Mucosa of descending colon (tissue), 3 donors: ENCODE measurements around the gene CCDC195. TPM values are rescaled to one million over a fixed set of nuclear protein-coding genes. Genes with fewer than 3 reads are reported as not detected.

Experiments used
- ATAC-seq: fragments of 200-7000 bp; cut with Tn5 transposase; one replicate; pipeline ENCODE4 v1.9.1; 2020; ENCODE audit warnings: mild to moderate bottlenecking, moderate library complexity
- DNase-seq, 3 donors: peaks; one replicate each; pipeline ENCODE4 v3.0.0-alpha.2; 2020
- H3K36me3 ChIP-seq: fragments of 200-600 bp; one replicate; pipeline ENCODE4 v1.8.0; 2021; ENCODE audit warnings: low read depth, mild to moderate bottlenecking
- H3K4me1 ChIP-seq: fragments of 200-600 bp; one replicate; pipeline ENCODE4 v1.8.0; 2021; ENCODE audit warnings: low read depth, mild to moderate bottlenecking
- H3K4me3 ChIP-seq: fragments of 200-600 bp; one replicate; pipeline ENCODE4 v1.8.0; 2021; ENCODE audit warnings: mild to moderate bottlenecking
- H3K9me3 ChIP-seq: fragments of 200-600 bp; one replicate; pipeline ENCODE4 v1.8.0; 2021; ENCODE audit warnings: mild to moderate bottlenecking
- intact Hi-C, 2 donors: fragments of 100-400 bp; cut with DNase I in 1 of 2; cut with micrococcal nuclease in 1 of 2; formaldehyde crosslinking; loops; one replicate each; pipeline versions ENCODE4 v1.11.0 to v1.11.1; 2022; cut with DNase I, micrococcal nuclease
- total RNA-seq, 3 donors: library from RNA; stranded (reverse); fragmentation: NEBNext Ultra II Directional in 2 of 3; extraction: Animal tissue kit (Norgen Biotek cat#: 25700) in 2 of 3; gene quantifications; one replicate each; pipeline versions ENCODE4 v1.2.1 to v1.2.4, GENCODE V29; 2021 to 2023
- TF ChIP-seq, protein P1 (sequence below): fragments of 200-600 bp; IDR thresholded peaks from one replicate; pipeline ENCODE4 v1.8.0; 2022; ENCODE audit warnings: antibody characterized with exemption, mild to moderate bottlenecking
- donor health status: DM: no; HTN: no; CAD: no; lungs with moderate emphysema.
- donor health status: DM: no; HTN: no; CAD: no.
- donor health status: DM: no; HTN: yes; CAD: no.

The CCDC195 gene
- total RNA-seq, 3 donors from 2014 or later, result not detected

DNA sequence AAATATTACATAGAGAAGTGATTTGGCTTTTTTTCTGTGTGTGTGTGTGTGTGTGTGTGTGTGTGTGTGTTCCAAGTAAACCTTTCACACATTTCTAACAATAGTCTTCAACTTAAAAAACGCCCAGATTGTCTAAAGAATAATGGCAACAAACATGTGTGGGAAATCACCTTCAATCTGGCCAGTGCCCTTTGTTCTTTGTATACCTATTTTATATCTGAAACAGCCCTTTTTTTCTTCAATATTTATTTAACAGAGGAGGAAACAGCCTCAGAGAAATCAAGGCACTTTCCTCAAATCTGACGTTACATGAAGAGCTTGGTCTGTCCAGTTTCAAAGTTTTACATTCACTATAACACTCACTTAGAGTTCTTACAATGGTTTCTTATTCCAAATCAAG is 25.3 kb downstream of the CCDC195 start:
- H3K9me3 ChIP-seq, result no peaks in the 10 kb centered on the region
- TF ChIP-seq, protein P1, sequence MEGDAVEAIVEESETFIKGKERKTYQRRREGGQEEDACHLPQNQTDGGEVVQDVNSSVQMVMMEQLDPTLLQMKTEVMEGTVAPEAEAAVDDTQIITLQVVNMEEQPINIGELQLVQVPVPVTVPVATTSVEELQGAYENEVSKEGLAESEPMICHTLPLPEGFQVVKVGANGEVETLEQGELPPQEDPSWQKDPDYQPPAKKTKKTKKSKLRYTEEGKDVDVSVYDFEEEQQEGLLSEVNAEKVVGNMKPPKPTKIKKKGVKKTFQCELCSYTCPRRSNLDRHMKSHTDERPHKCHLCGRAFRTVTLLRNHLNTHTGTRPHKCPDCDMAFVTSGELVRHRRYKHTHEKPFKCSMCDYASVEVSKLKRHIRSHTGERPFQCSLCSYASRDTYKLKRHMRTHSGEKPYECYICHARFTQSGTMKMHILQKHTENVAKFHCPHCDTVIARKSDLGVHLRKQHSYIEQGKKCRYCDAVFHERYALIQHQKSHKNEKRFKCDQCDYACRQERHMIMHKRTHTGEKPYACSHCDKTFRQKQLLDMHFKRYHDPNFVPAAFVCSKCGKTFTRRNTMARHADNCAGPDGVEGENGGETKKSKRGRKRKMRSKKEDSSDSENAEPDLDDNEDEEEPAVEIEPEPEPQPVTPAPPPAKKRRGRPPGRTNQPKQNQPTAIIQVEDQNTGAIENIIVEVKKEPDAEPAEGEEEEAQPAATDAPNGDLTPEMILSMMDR, result no peak
- H3K4me1 ChIP-seq, result no peaks in the 10 kb centered on the region
- no peaks in the 10 kb centered on the region for H3K36me3 ChIP-seq
- peak; percentile 58 for ATAC-seq
- intact Hi-C loops, result no loop called here
- H3K4me3 ChIP-seq, result no peak overlapping the region
- no peak for DNase-seq

DNA sequence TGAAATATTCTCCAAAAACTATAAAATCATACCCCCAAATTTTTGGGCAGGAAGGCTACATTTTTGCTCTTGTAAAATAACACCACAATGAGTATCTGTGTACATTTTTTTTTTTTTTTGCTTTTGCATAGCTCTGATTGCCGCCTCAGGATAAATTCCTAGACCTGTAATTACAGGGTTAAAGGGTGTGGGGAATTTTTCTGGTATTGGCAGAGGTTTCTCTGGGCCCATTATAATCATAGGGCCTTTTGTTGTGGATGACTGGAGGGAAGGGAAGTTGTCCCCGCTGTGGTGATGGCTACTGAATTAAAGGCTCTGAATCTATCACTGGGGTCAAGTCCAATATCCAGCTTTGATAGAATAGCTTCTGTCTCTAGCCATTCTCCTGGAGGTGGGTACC is 26.6 kb downstream of the CCDC195 start:
- no peak for ATAC-seq
- intact Hi-C loops, result no loop called here
- Histone ChIP-seq H3K4me1 (no peaks in the 10 kb centered on the region), H3K36me3 (no peaks in the 10 kb centered on the region), H3K9me3 (no peaks in the 10 kb centered on the region), H3K4me3 (no peak overlapping the region)
- TF ChIP-seq, protein P1, result no peak
- no peak for DNase-seq

DNA sequence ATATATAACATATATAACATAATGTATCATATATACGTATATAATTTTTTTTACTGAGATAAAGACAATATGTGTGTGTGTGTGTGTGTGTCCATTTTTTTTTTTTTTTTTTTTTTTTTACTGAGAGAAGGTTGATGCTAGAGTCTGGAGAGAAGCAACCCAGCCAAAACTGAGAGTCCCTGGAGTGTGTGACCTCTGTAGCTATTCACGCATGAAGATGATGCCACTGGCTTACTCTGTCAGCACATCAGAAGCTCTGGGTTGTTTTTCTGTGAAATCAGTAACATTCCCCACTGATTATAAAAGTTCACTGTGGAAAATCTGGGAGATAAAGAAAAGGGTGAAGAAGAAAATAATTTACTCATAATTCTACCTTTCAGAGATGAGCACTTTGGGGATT is 27.2 kb downstream of the CCDC195 start:
- TF ChIP-seq, protein P1, result no peak
- Histone ChIP-seq H3K4me1 (no peaks in the 10 kb centered on the region), H3K4me3 (no peak overlapping the region), H3K9me3 (no peaks in the 10 kb centered on the region), H3K36me3 (no peaks in the 10 kb centered on the region)
- DNase-seq (no peak), ATAC-seq (no peak)
- intact Hi-C loops, result no loop called here

- H3K9me3 ChIP-seq, result no peaks in the 10 kb centered on the region
- TF ChIP-seq, protein P1, result no peak
- DNase-seq, result no peak
- ATAC-seq, result no peak
- intact Hi-C loops, result no loop called here
- H3K4me3 ChIP-seq, result no peak overlapping the region
- no peaks in the 10 kb centered on the region for H3K4me1 ChIP-seq
- no peaks in the 10 kb centered on the region for H3K36me3 ChIP-seq
Measured at GRCh38 chr2:224687156-224687555, 29.0 kb downstream of the CCDC195 start.

DNA sequence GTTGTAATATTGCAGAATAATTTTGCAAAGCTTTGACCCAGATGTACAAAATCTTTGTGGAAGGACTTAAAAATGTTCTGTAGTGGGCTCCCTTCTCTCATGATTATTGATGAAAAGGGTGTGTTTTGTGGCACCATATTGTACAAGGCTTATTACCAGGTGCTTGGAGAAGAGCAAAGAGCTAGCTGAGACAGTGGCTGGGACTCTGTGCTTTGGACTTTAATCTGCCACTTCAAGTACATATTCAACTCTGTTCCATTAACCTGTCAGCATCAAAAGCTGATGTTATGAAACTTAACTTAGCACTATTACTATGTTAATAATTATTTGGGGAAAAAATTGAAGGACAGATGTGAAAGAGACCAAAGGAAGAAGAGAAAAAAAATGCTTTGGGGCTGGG is 31.0 kb downstream of the CCDC195 start:
- no peak overlapping the region for H3K4me3 ChIP-seq
- H3K36me3 ChIP-seq, result no peaks in the 10 kb centered on the region
- ATAC-seq (peak; percentile 34), DNase-seq (no peak)
- intact Hi-C loops, result no loop called here
- TF ChIP-seq, protein P1, result no peak
- H3K4me1 ChIP-seq, result no peaks in the 10 kb centered on the region
- no peaks in the 10 kb centered on the region for H3K9me3 ChIP-seq

GRCh38 chr2:224682134-224682533 is 34.0 kb downstream of the CCDC195 start:
- no peak overlapping the region for H3K4me3 ChIP-seq
- H3K9me3 ChIP-seq, result no peaks in the 10 kb centered on the region
- no peak for DNase-seq
- intact Hi-C loops, result no loop called here
- no peak for ATAC-seq
- peaks cover 4% of the 10 kb centered on the region for H3K4me1 ChIP-seq
- H3K36me3 ChIP-seq, result no peaks in the 10 kb centered on the region
- TF ChIP-seq, protein P1, result no peak
